ENCODE data around the gene B3GNT7.
"Not testable (repeated sequence)": the region's sequence is repeated elsewhere in the genome, so short reads cannot be mapped to it uniquely, and the experiment has no call there.

DNA sequence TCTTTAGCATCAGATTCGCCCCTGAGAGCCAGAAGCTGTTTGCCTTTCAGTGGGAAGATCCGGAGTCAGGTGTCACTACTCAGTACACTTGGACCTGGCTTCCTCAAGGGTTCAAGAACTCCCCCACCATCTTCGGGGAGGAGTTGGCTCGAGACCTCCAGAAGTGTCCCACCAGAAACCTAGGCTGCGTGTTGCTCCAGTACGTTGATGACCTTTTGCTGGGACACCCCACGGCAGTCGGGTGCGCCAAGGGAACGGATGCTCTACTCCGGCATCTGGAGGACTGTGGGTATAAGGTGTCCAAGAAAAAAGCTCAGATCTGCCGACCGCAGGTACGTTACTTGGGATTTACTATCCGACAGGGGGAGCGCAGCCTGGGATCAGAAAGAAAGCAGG, 8.7 kb downstream of the B3GNT7 start:
- TF ChIP-seq, protein P1, sequence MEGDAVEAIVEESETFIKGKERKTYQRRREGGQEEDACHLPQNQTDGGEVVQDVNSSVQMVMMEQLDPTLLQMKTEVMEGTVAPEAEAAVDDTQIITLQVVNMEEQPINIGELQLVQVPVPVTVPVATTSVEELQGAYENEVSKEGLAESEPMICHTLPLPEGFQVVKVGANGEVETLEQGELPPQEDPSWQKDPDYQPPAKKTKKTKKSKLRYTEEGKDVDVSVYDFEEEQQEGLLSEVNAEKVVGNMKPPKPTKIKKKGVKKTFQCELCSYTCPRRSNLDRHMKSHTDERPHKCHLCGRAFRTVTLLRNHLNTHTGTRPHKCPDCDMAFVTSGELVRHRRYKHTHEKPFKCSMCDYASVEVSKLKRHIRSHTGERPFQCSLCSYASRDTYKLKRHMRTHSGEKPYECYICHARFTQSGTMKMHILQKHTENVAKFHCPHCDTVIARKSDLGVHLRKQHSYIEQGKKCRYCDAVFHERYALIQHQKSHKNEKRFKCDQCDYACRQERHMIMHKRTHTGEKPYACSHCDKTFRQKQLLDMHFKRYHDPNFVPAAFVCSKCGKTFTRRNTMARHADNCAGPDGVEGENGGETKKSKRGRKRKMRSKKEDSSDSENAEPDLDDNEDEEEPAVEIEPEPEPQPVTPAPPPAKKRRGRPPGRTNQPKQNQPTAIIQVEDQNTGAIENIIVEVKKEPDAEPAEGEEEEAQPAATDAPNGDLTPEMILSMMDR (IDR thresholded peaks at IDR 0.05; ENCODE audit: low read depth, low read length, poor library complexity, severe bottlenecking), result not testable (repeated sequence)
- TF ChIP-seq EZH2phosphoT487 (IDR thresholded peaks at IDR 0.05; ENCODE audit: borderline replicate concordance, low read length), result not testable (repeated sequence)
